DOHH2 (cell line): ENCODE data around the gene FATE1.

ENCODE experiments used
- H3F3A ChIP-seq: fragments of 200-600 bp; sonication (generic), shearing (Covaris generic); 2 replicates; pipeline ENCODE4 v1.6.0; 2016; ENCODE audit warnings: antibody characterized with exemption, mild to moderate bottlenecking; ENCODE audit not compliant: control insufficient read depth, insufficient read depth
- H3K27ac ChIP-seq: fragments of 200-600 bp; sonication (generic); 2 replicates; pipeline ENCODE4 v1.5.1; 2014; ENCODE audit warnings: low read depth, mild to moderate bottlenecking, low read length, moderate library complexity
- H3K27me3 ChIP-seq: fragments of 200-600 bp; sonication (generic); 2 replicates; pipeline ENCODE4 v1.6.1; 2014; ENCODE audit warnings: mild to moderate bottlenecking, low read length, mixed read lengths; ENCODE audit not compliant: control insufficient read depth
- H3K36me3 ChIP-seq: fragments of 200-600 bp; sonication (generic); 2 replicates; pipeline ENCODE4 v1.6.1; 2014; ENCODE audit warnings: mild to moderate bottlenecking, low read length, moderate library complexity, mixed read lengths; ENCODE audit not compliant: control insufficient read depth
- H3K4me1 ChIP-seq: fragments of 200-600 bp; sonication (generic); 2 replicates; pipeline ENCODE4 v1.6.1; 2014; ENCODE audit warnings: mild to moderate bottlenecking, low read length, mixed read lengths; ENCODE audit not compliant: control insufficient read depth
- H3K4me2 ChIP-seq: fragments of 200-600 bp; sonication (generic); 2 replicates; pipeline ENCODE4 v1.6.0; 2014; ENCODE audit warnings: mild to moderate bottlenecking, low read length, moderate library complexity
- H3K4me3 ChIP-seq: fragments of 200-600 bp; sonication (generic); 2 replicates; pipeline ENCODE4 v1.5.1; 2014; ENCODE audit warnings: mild to moderate bottlenecking, low read length, mixed read lengths
- H3K79me2 ChIP-seq: fragments of 200-600 bp; sonication (generic); 2 replicates; pipeline ENCODE4 v1.6.1; 2014; ENCODE audit warnings: mild to moderate bottlenecking, low read length, mixed read lengths; ENCODE audit not compliant: control insufficient read depth
- H3K9me2 ChIP-seq: fragments of 200-600 bp; sonication (generic); replicated peaks from 2 replicates; pipeline ENCODE4 v1.6.1; 2014; ENCODE audit warnings: mild to moderate bottlenecking, low read length, mixed read lengths; ENCODE audit not compliant: control insufficient read depth
- H3K9me3 ChIP-seq: fragments of 200-600 bp; sonication (generic); 2 replicates; pipeline ENCODE4 v1.6.1; 2014; ENCODE audit warnings: antibody characterized with exemption, low read length, mixed read lengths; ENCODE audit not compliant: control insufficient read depth, insufficient read depth
- H4K20me1 ChIP-seq: fragments of 200-600 bp; sonication (generic); 2 replicates; pipeline ENCODE4 v1.6.0; 2014; ENCODE audit warnings: low read depth, mild to moderate bottlenecking, antibody characterized with exemption, low read length, moderate library complexity; ENCODE audit not compliant: control insufficient read depth, insufficient read depth
- CTCF ChIP-seq: fragments of 200-600 bp; sonication (generic); IDR thresholded peaks from one replicate; pipeline ENCODE4 v1.5.1; 2014; ENCODE audit warnings: antibody characterized with exemption, mild to moderate bottlenecking, low read depth, low read length; ENCODE audit not compliant: poor library complexity, severe bottlenecking
- EZH2phosphoT487 ChIP-seq: fragments of 200-600 bp; sonication (generic); IDR thresholded peaks from 2 replicates; pipeline ENCODE4 v1.6.1; 2017; ENCODE audit warnings: borderline replicate concordance, mild to moderate bottlenecking, antibody characterized with exemption, low read length, moderate library complexity, mixed read lengths

FATE1 gene

GRCh38 chrX:151688695-151689094 is 27.1 kb upstream of the FATE1 start:
- Histone ChIP-seq H3K9me2 (no peaks in the 10 kb centered on the region), H3K4me2 (no peak overlapping the region), H3K36me3 (no peaks in the 10 kb centered on the region), H3K27me3 (no peaks in the 10 kb centered on the region), H3K79me2 (no peaks in the 10 kb centered on the region), H3K4me1 (no peaks in the 10 kb centered on the region), H3F3A (no peaks in the 10 kb centered on the region), H3K4me3 (no peak overlapping the region), H4K20me1 (no peaks in the 10 kb centered on the region), H3K9me3 (no peaks in the 10 kb centered on the region), H3K27ac (no peak overlapping the region)
- no peak for TF ChIP-seq CTCF
- no peak for TF ChIP-seq EZH2phosphoT487

GRCh38 chrX:151692825-151693224 is 23.0 kb upstream of the FATE1 start:
- Histone ChIP-seq H3F3A (no peaks in the 10 kb centered on the region), H3K27me3 (no peaks in the 10 kb centered on the region), H3K79me2 (no peaks in the 10 kb centered on the region), H3K36me3 (no peaks in the 10 kb centered on the region), H3K4me3 (no peak overlapping the region), H3K9me2 (no peaks in the 10 kb centered on the region), H3K4me1 (no peaks in the 10 kb centered on the region), H3K9me3 (no peaks in the 10 kb centered on the region), H3K4me2 (no peak overlapping the region), H4K20me1 (no peaks in the 10 kb centered on the region), H3K27ac (no peak overlapping the region)
- TF ChIP-seq EZH2phosphoT487: no peak

- Histone ChIP-seq H3F3A (no peaks in the 10 kb centered on the region), H4K20me1 (no peaks in the 10 kb centered on the region), H3K27me3 (no peaks in the 10 kb centered on the region), H3K4me1 (no peaks in the 10 kb centered on the region), H3K4me3 (no peak overlapping the region), H3K9me3 (no peaks in the 10 kb centered on the region), H3K36me3 (no peaks in the 10 kb centered on the region), H3K9me2 (no peaks in the 10 kb centered on the region), H3K27ac (no peak overlapping the region), H3K4me2 (no peak overlapping the region), H3K79me2 (no peaks in the 10 kb centered on the region)
- no peak for TF ChIP-seq EZH2phosphoT487
- no peak for TF ChIP-seq CTCF
Observed at GRCh38 chrX:151694121-151694520, 21.7 kb upstream of the FATE1 start.

GRCh38 chrX:151694661-151695582 is 20.9 kb upstream of the FATE1 start, which contains the start of gene PRRG3:
Gene PRRG3, plus strand, starts transcription at chrX:151695458. Its CDS starts 3,357 bp downstream, at chrX:151698815.
- H3K27ac ChIP-seq: no peak within 1 kb of the TSS
- no peaks in the 10 kb centered on the region for H3K4me1 ChIP-seq
- no peaks in the 10 kb centered on the region for H3K27me3 ChIP-seq
- no peaks in the 10 kb centered on the region for H3K79me2 ChIP-seq
- H3K36me3 ChIP-seq: no peaks in the 10 kb centered on the region
- no peak for TF ChIP-seq CTCF
- no peak for TF ChIP-seq EZH2phosphoT487
- H3K9me2 ChIP-seq: no peaks in the 10 kb centered on the region
- no peak within 1 kb of the TSS for H3K4me2 ChIP-seq
- H4K20me1 ChIP-seq: no peaks in the 10 kb centered on the region
- no peaks in the 10 kb centered on the region for H3K9me3 ChIP-seq
- no peaks in the 10 kb centered on the region for H3F3A ChIP-seq
- H3K4me3 ChIP-seq: no peak within 1 kb of the TSS
